OCI-LY1 (cell line): Measurements from ENCODE around the gene ADO.

Experiments used
- EZH2 ChIP-seq: fragments of 200-600 bp; sonication (generic), shearing (Covaris generic); IDR thresholded peaks from 2 replicates; pipeline ENCODE4 v1.8.0; 2017; ENCODE audit warnings: borderline replicate concordance, mixed run types, mild to moderate bottlenecking, antibody characterized with exemption, low read length, moderate library complexity, mixed read lengths
- TF ChIP-seq, protein P1 (sequence below): fragments of 200-600 bp; sonication (generic), shearing (Covaris generic); IDR thresholded peaks from 2 replicates; pipeline ENCODE4 v1.5.1; 2017; ENCODE audit warnings: mild to moderate bottlenecking, antibody characterized with exemption, low read length, moderate library complexity, mixed read lengths

DNA sequence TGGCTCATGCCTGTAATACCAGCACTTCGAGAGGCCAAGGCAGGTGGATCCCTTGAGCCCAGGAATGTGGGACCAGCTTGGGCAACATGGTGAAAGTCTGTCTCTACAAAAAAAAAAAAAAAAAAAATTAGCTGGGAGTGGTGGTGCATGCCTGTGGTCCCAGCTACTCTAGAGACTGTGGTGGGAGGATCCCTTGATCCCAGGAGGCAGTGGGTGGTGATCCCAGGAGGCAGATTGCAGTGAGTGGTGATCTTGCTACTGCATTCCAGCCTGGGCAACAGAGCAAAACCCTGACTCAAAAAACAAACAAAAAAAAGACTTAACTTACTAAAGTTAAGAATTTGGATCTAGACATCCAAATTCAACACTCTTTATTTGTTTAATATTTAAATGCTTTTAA lies 10.2 kb upstream of the ADO start:
- no peak for TF ChIP-seq EZH2
- TF ChIP-seq, protein P1, sequence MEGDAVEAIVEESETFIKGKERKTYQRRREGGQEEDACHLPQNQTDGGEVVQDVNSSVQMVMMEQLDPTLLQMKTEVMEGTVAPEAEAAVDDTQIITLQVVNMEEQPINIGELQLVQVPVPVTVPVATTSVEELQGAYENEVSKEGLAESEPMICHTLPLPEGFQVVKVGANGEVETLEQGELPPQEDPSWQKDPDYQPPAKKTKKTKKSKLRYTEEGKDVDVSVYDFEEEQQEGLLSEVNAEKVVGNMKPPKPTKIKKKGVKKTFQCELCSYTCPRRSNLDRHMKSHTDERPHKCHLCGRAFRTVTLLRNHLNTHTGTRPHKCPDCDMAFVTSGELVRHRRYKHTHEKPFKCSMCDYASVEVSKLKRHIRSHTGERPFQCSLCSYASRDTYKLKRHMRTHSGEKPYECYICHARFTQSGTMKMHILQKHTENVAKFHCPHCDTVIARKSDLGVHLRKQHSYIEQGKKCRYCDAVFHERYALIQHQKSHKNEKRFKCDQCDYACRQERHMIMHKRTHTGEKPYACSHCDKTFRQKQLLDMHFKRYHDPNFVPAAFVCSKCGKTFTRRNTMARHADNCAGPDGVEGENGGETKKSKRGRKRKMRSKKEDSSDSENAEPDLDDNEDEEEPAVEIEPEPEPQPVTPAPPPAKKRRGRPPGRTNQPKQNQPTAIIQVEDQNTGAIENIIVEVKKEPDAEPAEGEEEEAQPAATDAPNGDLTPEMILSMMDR, result no peak
